Muscle of arm (tissue), 12 donors: Measurements from ENCODE around the gene TM6SF1. TPM values are rescaled to one million over a fixed set of nuclear protein-coding genes. Genes with fewer than 3 reads are reported as not detected.
"Not testable (repeated sequence)": the region's sequence is repeated elsewhere in the genome, so short reads cannot be mapped to it uniquely, and the experiment has no call there.

ENCODE experiments used
- DNase-seq: peaks from one replicate; pipeline ENCODE4 v3.0.0-alpha.2; 2013
- polyA plus RNA-seq, 12 donors: library from polyadenylated mRNA; unstranded; fragments of 120-200 nt; gene quantifications; one replicate each; pipeline ENCODE4 v1.2.1, GENCODE V29; 2013; ENCODE audit not compliant: insufficient read length in 12 of 12

Gene TM6SF1
- polyA plus RNA-seq, 12 donors: 22.6 to 77.5 (median 61.1) TPM; not detected in 1

GRCh38 chr15:83166830-83167229 lies 59.4 kb downstream of the TM6SF1 start:
- DNase-seq: no peak

- not testable (repeated sequence) for DNase-seq
Observed at GRCh38 chr15:83169576-83169975, 62.1 kb downstream of the TM6SF1 start.

GRCh38 chr15:83170474-83171165 lies 63.2 kb downstream of the TM6SF1 start:
- DNase-seq: no peak

GRCh38 chr15:83174891-83175290 lies 67.4 kb downstream of the TM6SF1 start:
- DNase-seq: no peak

- no peak for DNase-seq
Observed at GRCh38 chr15:83178390-83178789, 70.9 kb downstream of the TM6SF1 start.

- no peak for DNase-seq
Observed at GRCh38 chr15:83178869-83179325, 71.5 kb downstream of the TM6SF1 start.

- DNase-seq: no peak
Observed at GRCh38 chr15:83185561-83185960, 78.1 kb downstream of the TM6SF1 start.

Other genes starting within 250 kb of the TM6SF1 start
- gene HOMER2, start 154.9 kb upstream of the TM6SF1 start, polyA plus RNA-seq: 10 to 100 TPM; 18.9 to 46.2 (median 32.1) TPM
- gene RAMAC, start 121.4 kb upstream of the TM6SF1 start, polyA plus RNA-seq: 10 to 100 TPM in 11 of 12 donors, not detected in 1; 23.0 to 34.5 (median 31.9) TPM
- gene C15orf40, start 96.0 kb upstream of the TM6SF1 start, polyA plus RNA-seq: 10 to 100 TPM in 11 of 12 donors, not detected in 1; 14.6 to 23.7 (median 18.8) TPM
- 100 to 1,000 TPM in 10 of 12 donors, 10 to 100 TPM in 1, not detected in 1; 71.1 to 160 (median 134) TPM for gene BTBD1, start 40.4 kb upstream of the TM6SF1 start, polyA plus RNA-seq
- gene HDGFL3, start 100.2 kb downstream of the TM6SF1 start, polyA plus RNA-seq: 10 to 100 TPM; 38.3 to 94.3 (median 53.0) TPM
- gene BNC1, start 177.0 kb downstream of the TM6SF1 start, polyA plus RNA-seq: 1 to 10 TPM in 10 of 12 donors, not detected in 2; 1.3 to 5.4 (median 2.6) TPM